Cardiac muscle cell (in vitro differentiated cells and primary cell): ENCODE data around the gene EXOSC7. TPM values are rescaled to one million over a fixed set of nuclear protein-coding genes. Genes with fewer than 3 reads are reported as not detected.

Experiments used
- DNase-seq, 2 donors: peaks; one replicate each; pipeline versions ENCODE4 v3.0.0 to v3.0.0-alpha.2; 2010 to 2017; ENCODE audit warnings: low read depth in 1 of 2, low spot score in 1 of 2
- H3K27ac ChIP-seq: fragments of 200-600 bp; sonication (generic); 2 replicates; pipeline ENCODE4 v1.5.1; 2016
- H3K27me3 ChIP-seq: fragments of 200-600 bp; sonication (generic); 2 replicates; pipeline ENCODE4 v1.6.0; 2016; ENCODE audit warnings: control low read depth
- H3K36me3 ChIP-seq: fragments of 200-600 bp; sonication (generic); 2 replicates; pipeline ENCODE4 v1.5.1; 2016; ENCODE audit warnings: control low read depth
- H3K4me1 ChIP-seq: fragments of 200-600 bp; sonication (generic); 2 replicates; pipeline ENCODE4 v1.8.1; 2017; ENCODE audit warnings: low read depth, mild to moderate bottlenecking, mixed run types
- H3K4me3 ChIP-seq: fragments of 200-600 bp; sonication (generic); 2 replicates; pipeline ENCODE4 v1.5.1; 2016; ENCODE audit warnings: mild to moderate bottlenecking
- H3K9me3 ChIP-seq: fragments of 200-600 bp; sonication (generic); 2 replicates; pipeline ENCODE4 v1.5.1; 2017; ENCODE audit warnings: low read depth, mild to moderate bottlenecking, control low read depth
- CTCF ChIP-seq: IDR thresholded peaks from 2 replicates; pipeline ENCODE4 v1.5.1; 2012; ENCODE audit warnings: low read depth, mild to moderate bottlenecking, low read length
- polyA plus RNA-seq: library from polyadenylated mRNA; unstranded; fragments of >200 nt; fragmentation: Nextera tagmentation; extraction: Ambion mirVana; gene quantifications from 2 replicates; pipeline ENCODE4 v1.2.1, GENCODE V29; 2016
- total RNA-seq: library from RNA; depleted of rRNA; stranded (reverse); fragments of >200 nt; gene quantifications from 2 replicates; pipeline ENCODE4 v1.2.3, GENCODE V29; 2016

EXOSC7 gene
- total and polyA plus RNA-seq, 2 experiments from 2014 or later: 61.1 to 66.9 TPM

DNA sequence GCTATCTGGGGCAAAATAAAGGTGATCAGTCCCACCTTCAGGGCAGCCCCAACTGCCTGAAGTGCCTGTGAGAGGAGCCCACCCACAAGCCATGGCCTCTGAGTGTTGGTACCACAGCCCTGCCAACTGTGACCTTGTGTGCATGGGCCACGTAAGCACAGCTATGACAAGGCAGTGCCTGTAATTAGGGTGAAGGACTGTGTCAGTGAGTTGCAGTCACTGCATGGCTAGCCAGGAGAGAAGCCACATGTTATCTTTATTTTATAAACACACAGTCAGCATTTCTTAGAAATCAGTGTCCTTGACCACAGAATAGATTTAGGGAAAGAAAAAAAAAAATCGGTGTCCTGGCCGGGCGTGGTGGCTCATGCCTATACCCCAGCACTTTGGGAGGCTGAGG, 24.8 kb downstream of the EXOSC7 start:
- Histone ChIP-seq H3K27ac (no peak overlapping the region), H3K27me3 (no peaks in the 10 kb centered on the region), H3K4me3 (no peak overlapping the region), H3K36me3 (peaks cover 44% of the 10 kb centered on the region), H3K4me1 (no peaks in the 10 kb centered on the region), H3K9me3 (no peaks in the 10 kb centered on the region)
- no peak for DNase-seq
- no peak for TF ChIP-seq CTCF

GRCh38 chr3:45001738-45002137, 25.7 kb downstream of the EXOSC7 start:
- Histone ChIP-seq H3K36me3 (peaks cover 38% of the 10 kb centered on the region), H3K9me3 (no peaks in the 10 kb centered on the region), H3K4me3 (no peak overlapping the region), H3K27ac (no peak overlapping the region), H3K27me3 (no peaks in the 10 kb centered on the region), H3K4me1 (no peaks in the 10 kb centered on the region)
- TF ChIP-seq CTCF: no peak
- no peak for DNase-seq

DNA sequence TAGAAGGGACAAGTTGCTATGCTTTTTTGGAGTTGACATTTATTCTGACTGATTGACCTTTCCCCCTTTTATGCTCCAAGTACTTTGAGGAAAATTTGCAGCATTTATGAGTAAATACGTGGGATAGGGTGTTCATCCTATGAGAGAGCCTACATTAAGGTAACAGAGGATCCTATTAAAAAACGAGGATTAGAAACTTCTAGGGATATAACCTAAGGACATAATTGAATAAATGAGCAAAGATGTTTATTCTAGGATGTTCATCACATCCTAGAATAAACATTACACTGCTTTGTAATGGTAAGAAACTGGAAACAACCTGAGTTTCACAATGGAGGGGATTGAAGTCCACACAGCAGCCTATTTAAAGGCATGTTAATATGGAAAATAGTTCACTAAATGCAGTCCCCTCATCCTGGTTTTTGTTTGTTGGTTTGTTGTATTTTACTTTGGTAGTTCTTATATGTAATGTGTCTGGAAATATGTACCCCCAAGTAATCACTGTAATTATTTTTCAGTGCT, 26.2 kb downstream of the EXOSC7 start:
- Histone ChIP-seq H3K4me3 (no peak overlapping the region), H3K27ac (no peak overlapping the region), H3K9me3 (no peaks in the 10 kb centered on the region), H3K27me3 (no peaks in the 10 kb centered on the region), H3K36me3 (peaks cover 33% of the 10 kb centered on the region), H3K4me1 (no peaks in the 10 kb centered on the region)
- no peak for DNase-seq
- no peak for TF ChIP-seq CTCF

DNA sequence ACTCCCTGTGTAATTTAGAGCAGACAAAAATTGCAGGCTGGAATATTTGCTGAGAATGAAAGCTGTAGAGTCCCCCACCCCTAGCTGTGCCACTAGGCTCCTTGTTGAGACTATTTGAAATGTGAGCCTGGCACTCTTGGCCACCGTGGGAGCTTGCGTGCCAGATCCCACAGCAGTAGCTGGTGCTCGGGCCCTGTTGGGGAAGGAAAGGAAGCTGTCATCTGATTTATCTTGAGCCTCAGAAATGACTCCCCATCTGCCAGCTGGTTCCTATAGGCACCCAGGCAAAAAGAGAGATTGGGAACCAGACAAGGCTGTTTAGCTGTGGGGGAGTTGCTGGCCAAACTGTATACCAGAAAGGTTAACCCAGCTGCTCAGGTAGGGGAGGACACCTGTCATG, 26.7 kb downstream of the EXOSC7 start:
- Histone ChIP-seq H3K27ac (no peak overlapping the region), H3K4me3 (no peak overlapping the region), H3K4me1 (no peaks in the 10 kb centered on the region), H3K36me3 (peaks cover 30% of the 10 kb centered on the region), H3K27me3 (no peaks in the 10 kb centered on the region), H3K9me3 (no peaks in the 10 kb centered on the region)
- no peak for DNase-seq
- TF ChIP-seq CTCF: no peak

GRCh38 chr3:45003406-45003805, 27.4 kb downstream of the EXOSC7 start:
- H3K27ac ChIP-seq: no peak overlapping the region
- no peak overlapping the region for H3K4me3 ChIP-seq
- no peak for DNase-seq
- H3K4me1 ChIP-seq: no peaks in the 10 kb centered on the region
- no peaks in the 10 kb centered on the region for H3K27me3 ChIP-seq
- peaks cover 27% of the 10 kb centered on the region for H3K36me3 ChIP-seq
- H3K9me3 ChIP-seq: no peaks in the 10 kb centered on the region
- no peak for TF ChIP-seq CTCF

DNA sequence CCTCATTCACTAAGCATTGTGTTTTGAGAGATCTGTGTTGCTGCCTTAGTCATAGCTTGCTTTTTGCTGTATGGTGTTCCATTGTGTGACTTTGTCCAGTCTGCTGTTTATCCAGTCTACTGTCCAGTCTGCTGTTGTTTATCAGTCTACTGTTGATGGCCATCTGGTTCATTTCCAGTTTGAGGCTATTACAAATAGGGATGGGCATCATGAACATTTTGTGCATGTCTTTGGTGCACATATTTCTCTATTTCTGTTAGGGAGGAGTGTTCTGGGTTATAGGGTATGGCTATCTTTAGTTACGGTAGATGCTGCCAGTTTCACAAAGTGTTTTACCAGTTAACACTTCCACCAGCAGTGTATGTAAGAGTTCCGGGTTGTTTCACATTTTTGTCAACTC, 27.8 kb downstream of the EXOSC7 start:
- Histone ChIP-seq H3K4me3 (no peak overlapping the region), H3K4me1 (no peaks in the 10 kb centered on the region), H3K36me3 (peaks cover 27% of the 10 kb centered on the region), H3K9me3 (no peaks in the 10 kb centered on the region), H3K27ac (no peak overlapping the region), H3K27me3 (no peaks in the 10 kb centered on the region)
- no peak for DNase-seq
- no peak for TF ChIP-seq CTCF
